K562 (cell line): ENCODE measurements around the gene FREM1. TPM values are rescaled to one million over a fixed set of nuclear protein-coding genes. Genes with fewer than 3 reads are reported as not detected.
A peak's percentile ranks its signal among the peaks of the same experiment; 100 is the strongest.

Experiments used
- ATAC-seq: fragments of 200-7000 bp; cut with Tn5 transposase; 3 replicates; pipeline ENCODE4 v1.9.1; 2020; ENCODE audit warnings: moderate library complexity
- BruUV-seq: library from RNA; stranded (reverse); fragments of 400-500 nt; replicated peaks from 2 replicates; lab custom pipeline; 2021; lab: Mats Ljungman, UMichigan
- CTCF ChIA-PET: fragments of 300-600 bp; formaldehyde crosslinking; extraction: SDS; loops from one replicate; lab custom pipeline; 2021; ENCODE audit warnings: low intra/inter-chr PET ratio; lab: Yijun Ruan, JAX
- POLR2A ChIA-PET: fragments of 300-600, 350-650 bp; sonication (Branson Sonifier 250); formaldehyde crosslinking; extraction: SDS; loops from one replicate; lab custom pipeline; 2021; ENCODE audit warnings: antibody characterized with exemption, inconsistent platforms; lab: Yijun Ruan, JAX
- DNase-seq, 4 experiments: peaks; one replicate each; pipeline versions ENCODE4 v3.0.0 to v3.0.0-alpha.2; 2011 to 2018; ENCODE audit warnings: low spot score in 3 of 4, mixed read lengths in 3 of 4; ENCODE audit errors: extremely low read depth in 1 of 4
- FAIRE-seq: peaks from 2 replicates; lab custom pipeline; 2011; peaks lifted over from hg19 to GRCh38; lab: Jason Lieb, UNC
- H2AFZ ChIP-seq: 2 replicates; pipeline ENCODE4 v1.6.0; 2011; ENCODE audit warnings: low read depth, low read length, control low read depth, inconsistent platforms
- H3K27ac ChIP-seq: fragments of 200-600 bp; 3 replicates; pipeline ENCODE4 v1.8.0; 2011; ENCODE audit warnings: low read depth, mild to moderate bottlenecking, control low read depth, inconsistent platforms, low read length, moderate library complexity, mixed read lengths; ENCODE audit errors: extremely low read depth
- H3K27me3 ChIP-seq, 2 experiments: fragments of 300-600 bp in 1 of 2; 2 replicates in 1 of 2; 3 replicates in 1 of 2; pipeline versions ENCODE4 v1.6.0 to v1.8.0; 2011; ENCODE audit warnings: inconsistent platforms in 2 of 2, low read length in 2 of 2, mild to moderate bottlenecking in 1 of 2, mixed read lengths in 1 of 2, moderate library complexity in 1 of 2; ENCODE audit not compliant: control insufficient read depth in 2 of 2, insufficient read depth in 2 of 2
- H3K36me3 ChIP-seq: fragments of 300-600 bp; 3 replicates; pipeline ENCODE4 v1.8.0; 2011; ENCODE audit warnings: mild to moderate bottlenecking, low read length, inconsistent platforms; ENCODE audit not compliant: control insufficient read depth, insufficient read depth
- H3K4me1 ChIP-seq, 2 experiments: fragments of 200-600 bp in 1 of 2; replicated peaks in 1 of 2; 2 replicates in 1 of 2; 3 replicates in 1 of 2; pipeline versions ENCODE4 v1.5.1 to v1.8.0; 2011; ENCODE audit warnings: inconsistent platforms in 2 of 2, low read length in 2 of 2, mild to moderate bottlenecking in 1 of 2, mixed read lengths in 1 of 2, moderate library complexity in 1 of 2; ENCODE audit not compliant: control insufficient read depth in 2 of 2, insufficient read depth in 2 of 2
- H3K4me2 ChIP-seq: 2 replicates; pipeline ENCODE4 v1.6.1; 2011; ENCODE audit warnings: low read length, control low read depth, inconsistent platforms, mixed read lengths; ENCODE audit not compliant: insufficient read depth
- H3K4me3 ChIP-seq: fragments of 200-600 bp; sonication (generic), shearing (Covaris generic); 2 replicates; pipeline ENCODE4 v1.5.1; 2016; ENCODE audit warnings: control low read depth, inconsistent platforms
- H3K79me2 ChIP-seq: fragments of 200-600 bp; 3 replicates; pipeline ENCODE4 v1.8.0; 2011; ENCODE audit warnings: low read length, inconsistent platforms; ENCODE audit not compliant: control insufficient read depth, insufficient read depth
- H3K9ac ChIP-seq, 2 experiments: 2 replicates each; pipeline versions ENCODE4 v1.6.0 to v1.6.1; 2011; ENCODE audit warnings: low read depth in 2 of 2, low read length in 2 of 2, control low read depth in 1 of 2, inconsistent platforms in 1 of 2, mild to moderate bottlenecking in 1 of 2, mixed read lengths in 1 of 2; ENCODE audit not compliant: insufficient read depth in 1 of 2
- H3K9me1 ChIP-seq: one replicate; pipeline ENCODE4 v1.6.0; 2011; ENCODE audit warnings: inconsistent platforms, mild to moderate bottlenecking, low read length, moderate library complexity; ENCODE audit not compliant: control insufficient read depth, insufficient read depth
- H3K9me3 ChIP-seq: replicated peaks from 2 replicates; pipeline ENCODE4 v1.5.1; 2011; ENCODE audit warnings: low read depth, low read length, inconsistent platforms; ENCODE audit not compliant: control insufficient read depth, insufficient read depth
- H4K20me1 ChIP-seq: replicated peaks from 2 replicates; pipeline ENCODE4 v1.6.1; 2011; ENCODE audit warnings: low read length, inconsistent platforms, mixed read lengths; ENCODE audit not compliant: control insufficient read depth, insufficient read depth
- MEIS2 ChIP-seq: fragments of 450-650 bp; IDR thresholded peaks from 2 replicates; pipeline ENCODE4 v1.6.1; 2014; ENCODE audit warnings: mild to moderate bottlenecking; ENCODE audit not compliant: partially characterized antibody
- PPARD ChIP-seq: fragments of 250-450 bp; sonication (Bioruptor Pico); IDR thresholded peaks from 2 replicates; pipeline ENCODE4 v1.8.0; 2022; ENCODE audit warnings: inconsistent platforms, mild to moderate bottlenecking, moderate library complexity
- ZNF79 ChIP-seq: fragments of 250-450 bp; sonication (Bioruptor Pico); IDR thresholded peaks from 2 replicates; pipeline ENCODE4 v1.4.0; 2020; ENCODE audit warnings: low read depth, mild to moderate bottlenecking, moderate library complexity
- WGBS: fragments of 100-300 bp; shearing (Covaris generic); methylation state at CpG from one replicate; pipeline ENCODE4 v1.1.6; 2016; ENCODE audit warnings: low coverage, mixed read lengths; ENCODE audit not compliant: insufficient coverage; ENCODE audit errors: missing lambda C conversion rate; 5-methylcytosine and 5-hydroxymethylcytosine counted together
- in situ Hi-C: fragments of 300-500 bp; cut with MboI; formaldehyde crosslinking; loops from 4 replicates; pipeline ENCODE4 v1.15.0; 2018; ENCODE audit warnings: inconsistent platforms, mixed read lengths
- intact Hi-C: fragments of 100-400 bp; cut with micrococcal nuclease; formaldehyde crosslinking; loops from 2 replicates; pipeline ENCODE4 v1.14.2; 2022
- polyA plus RNA-seq, 8 experiments: library from polyadenylated mRNA; depleted of rRNA in 4 of 8; stranded (reverse) in 5 of 8; unstranded in 3 of 8; fragments of >200 nt; fragmentation: Nextera tagmentation in 2 of 8; fragmentation: Illumina TruSeq in 1 of 8; extraction: Ambion mirVana in 2 of 8; extraction: Trizol in 1 of 8; gene quantifications; 2 replicates each; pipeline versions ENCODE4 v1.2.1 to v1.2.3, GENCODE V29; 2011 to 2014; ENCODE audit warnings: inconsistent platforms in 1 of 8, missing spikeins in 1 of 8
- total RNA-seq, 7 experiments: library from RNA; depleted of rRNA in 6 of 7; stranded (reverse); fragments of >200 nt in 6 of 7; fragmentation: Illumina TruSeq in 2 of 7; extraction: Trizol in 2 of 7; gene quantifications; 2 replicates each; pipeline versions ENCODE4 v1.2.1 to v1.2.3, GENCODE V29; 2011 to 2021; ENCODE audit warnings: low replicate concordance in 1 of 7
- TF ChIP-seq, protein P1 (sequence below): fragments of 450-650 bp; IDR thresholded peaks from 2 replicates; pipeline ENCODE4 v1.6.1; 2016
- TF ChIP-seq, protein P2 (sequence below): IDR thresholded peaks from 2 replicates; pipeline ENCODE4 v1.6.1; 2012; ENCODE audit warnings: low read depth, low read length, improper control_type of control experiment, borderline replicate concordance

The FREM1 gene
- total and polyA plus RNA-seq, 9 of the 15 experiments (the other 6 are each of a cell fraction or from before 2014, with no cell fraction given) = 0.03 to 0.24 (median 0.13) TPM; not detected in 2

DNA sequence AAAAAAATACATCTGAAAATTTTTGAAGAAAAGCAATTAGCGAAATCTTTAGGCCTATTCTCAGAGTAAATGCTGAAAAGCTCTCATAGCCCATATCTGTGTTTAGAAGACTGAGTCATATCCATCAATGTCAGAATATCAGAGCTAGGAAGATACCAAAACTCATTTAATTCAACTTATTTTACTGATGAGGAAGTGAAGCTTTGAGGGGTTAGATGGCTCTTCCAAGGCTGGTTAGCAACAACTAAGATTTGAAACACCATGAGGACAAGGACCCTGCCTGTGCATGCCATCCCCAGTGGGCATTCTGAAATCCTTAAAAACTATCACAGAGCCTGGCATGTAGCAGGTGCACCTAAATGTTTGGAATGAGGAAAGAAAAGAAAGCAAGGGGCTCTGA lies 2.5 kb downstream of the FREM1 start:
- WGBS = 13% methylated on average over 1 of the region's 1 CpG
- no peak for FAIRE-seq
- H3K9ac ChIP-seq = no peak overlapping the region

More for the DNA sequence above, 2.5 kb downstream of the FREM1 start:
- H2AFZ ChIP-seq = no peak overlapping the region
- in situ Hi-C loops = no loop called here
- H3K9me1 ChIP-seq = no peaks in the 10 kb centered on the region
- H3K27ac ChIP-seq = no peak overlapping the region
- BruUV-seq = no TSS peak
- DNase-seq = no peak
- ChIA-PET CTCF (no interaction called here), POLR2A (interaction anchor here (2.0 kb wide), 1 partner anchor 10 kb away, joined by 6 read pairs; no protein-coding TSS in a partner anchor)
- H3K79me2 ChIP-seq = no peaks in the 10 kb centered on the region
- H3K4me2 ChIP-seq = no peak overlapping the region
- no peaks in the 10 kb centered on the region for H3K9me3 ChIP-seq
- no peaks in the 10 kb centered on the region; a peak in 1 of 5 replicates for H3K27me3 ChIP-seq
- H4K20me1 ChIP-seq = no peaks in the 10 kb centered on the region
- ATAC-seq = no peak
- H3K4me1 ChIP-seq = peaks cover 0 to 11% of the 10 kb centered on the region in 2 experiments; a peak in 3 of 5 replicates
- H3K36me3 ChIP-seq = no peaks in the 10 kb centered on the region
- TF ChIP-seq MEIS2 = peak; percentile 65
- TF ChIP-seq ZNF79 = no peak
- TF ChIP-seq, protein P1, sequence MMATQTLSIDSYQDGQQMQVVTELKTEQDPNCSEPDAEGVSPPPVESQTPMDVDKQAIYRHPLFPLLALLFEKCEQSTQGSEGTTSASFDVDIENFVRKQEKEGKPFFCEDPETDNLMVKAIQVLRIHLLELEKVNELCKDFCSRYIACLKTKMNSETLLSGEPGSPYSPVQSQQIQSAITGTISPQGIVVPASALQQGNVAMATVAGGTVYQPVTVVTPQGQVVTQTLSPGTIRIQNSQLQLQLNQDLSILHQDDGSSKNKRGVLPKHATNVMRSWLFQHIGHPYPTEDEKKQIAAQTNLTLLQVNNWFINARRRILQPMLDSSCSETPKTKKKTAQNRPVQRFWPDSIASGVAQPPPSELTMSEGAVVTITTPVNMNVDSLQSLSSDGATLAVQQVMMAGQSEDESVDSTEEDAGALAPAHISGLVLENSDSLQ = peak; percentile 27; the same call in 1 of the 2 replicates
- TF ChIP-seq, protein P2, sequence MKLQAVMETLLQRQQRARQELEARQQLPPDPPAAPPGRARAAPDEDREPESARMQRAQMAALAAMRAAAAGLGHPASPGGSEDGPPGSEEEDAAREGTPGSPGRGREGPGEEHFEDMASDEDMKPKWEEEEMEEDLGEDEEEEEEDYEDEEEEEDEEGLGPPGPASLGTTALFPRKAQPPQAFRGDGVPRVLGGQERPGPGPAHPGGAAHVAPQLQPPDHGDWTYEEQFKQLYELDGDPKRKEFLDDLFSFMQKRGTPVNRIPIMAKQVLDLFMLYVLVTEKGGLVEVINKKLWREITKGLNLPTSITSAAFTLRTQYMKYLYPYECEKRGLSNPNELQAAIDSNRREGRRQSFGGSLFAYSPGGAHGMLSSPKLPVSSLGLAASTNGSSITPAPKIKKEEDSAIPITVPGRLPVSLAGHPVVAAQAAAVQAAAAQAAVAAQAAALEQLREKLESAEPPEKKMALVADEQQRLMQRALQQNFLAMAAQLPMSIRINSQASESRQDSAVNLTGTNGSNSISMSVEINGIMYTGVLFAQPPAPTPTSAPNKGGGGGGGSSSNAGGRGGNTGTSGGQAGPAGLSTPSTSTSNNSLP = no peak
- no peak for TF ChIP-seq PPARD
- TF ChIP-seq, all 486 proteins: peak for 2
- H3K4me3 ChIP-seq = no peak overlapping the region
- intact Hi-C loops = no loop called here
